Fibroblast of lung (primary cell): ENCODE measurements around the gene OR5L2. TPM values are rescaled to one million over a fixed set of nuclear protein-coding genes. Genes with fewer than 3 reads are reported as not detected.

ENCODE experiments used
- DNase-seq, 2 donors: peaks; one replicate each; pipeline versions ENCODE4 v3.0.0 to v3.0.0-alpha.2; 2010; ENCODE audit warnings: low read depth in 2 of 2
- H2AFZ ChIP-seq: 2 replicates; pipeline ENCODE4 v1.5.1; 2012; ENCODE audit warnings: low read length, control low read depth, inconsistent platforms
- H3K27ac ChIP-seq: 2 replicates; pipeline ENCODE4 v1.5.1; 2011; ENCODE audit warnings: low read length, control low read depth; ENCODE audit not compliant: insufficient read depth
- H3K27me3 ChIP-seq: 2 replicates; pipeline ENCODE4 v1.5.1; 2011; ENCODE audit warnings: mild to moderate bottlenecking, low read length; ENCODE audit not compliant: control insufficient read depth, insufficient read depth
- H3K36me3 ChIP-seq: 2 replicates; pipeline ENCODE4 v1.5.1; 2011; ENCODE audit warnings: low read length; ENCODE audit not compliant: control insufficient read depth, insufficient read depth
- H3K4me1 ChIP-seq: 2 replicates; pipeline ENCODE4 v1.5.1; 2011; ENCODE audit warnings: low read length; ENCODE audit not compliant: control insufficient read depth, insufficient read depth; ENCODE audit errors: extremely low read depth
- H3K4me2 ChIP-seq: 2 replicates; pipeline ENCODE4 v1.5.1; 2011; ENCODE audit warnings: low read length, control low read depth; ENCODE audit not compliant: insufficient read depth; ENCODE audit errors: extremely low read depth
- H3K4me3 ChIP-seq, 4 experiments: fragments of 200-600 bp in 1 of 4; sonication (generic) in 1 of 4; replicated peaks in 1 of 4; 2 replicates each; pipeline ENCODE4 v1.5.1; 2011 to 2016; ENCODE audit warnings: low read length in 4 of 4, low read depth in 3 of 4, mild to moderate bottlenecking in 3 of 4, control low read depth in 2 of 4, inconsistent platforms in 1 of 4, mixed read lengths in 1 of 4; ENCODE audit not compliant: insufficient read depth in 1 of 4; ENCODE audit errors: control extremely low read depth in 1 of 4
- H3K79me2 ChIP-seq: 2 replicates; pipeline ENCODE4 v1.5.1; 2012; ENCODE audit warnings: mild to moderate bottlenecking, low read length, inconsistent platforms; ENCODE audit not compliant: control insufficient read depth, insufficient read depth
- H3K9ac ChIP-seq: 2 replicates; pipeline ENCODE4 v1.5.1; 2011; ENCODE audit warnings: mild to moderate bottlenecking, low read length, control low read depth; ENCODE audit not compliant: insufficient read depth
- H3K9me3 ChIP-seq: 2 replicates; pipeline ENCODE4 v1.5.1; 2012; ENCODE audit warnings: low read depth, low read length; ENCODE audit not compliant: control insufficient read depth, insufficient read depth
- H4K20me1 ChIP-seq: 2 replicates; pipeline ENCODE4 v1.5.1; 2011; ENCODE audit warnings: low read length; ENCODE audit not compliant: control insufficient read depth, insufficient read depth; ENCODE audit errors: extremely low read depth
- EZH2 ChIP-seq: IDR thresholded peaks from 2 replicates; pipeline ENCODE4 v1.5.1; 2012; ENCODE audit warnings: low read length, control low read depth, mild to moderate bottlenecking; ENCODE audit errors: missing control alignments
- polyA minus RNA-seq: library from RNA; depleted of rRNA, polyadenylated mRNA; stranded (reverse); fragments of >200 nt; gene quantifications from 2 replicates; pipeline ENCODE4 v1.2.3, GENCODE V29; 2011; ENCODE audit warnings: low replicate concordance
- polyA plus RNA-seq, 2 donors: library from polyadenylated mRNA; depleted of rRNA in 1 of 2; stranded (reverse) in 1 of 2; unstranded in 1 of 2; fragments of >200 nt; gene quantifications; 2 replicates each; pipeline ENCODE4 v1.2.1, GENCODE V29; 2011 to 2012; ENCODE audit warnings: missing spikeins in 1 of 2
- total RNA-seq: library from RNA; depleted of rRNA; stranded (reverse); fragments of >200 nt; gene quantifications from 2 replicates; pipeline ENCODE4 v1.2.1, GENCODE V29; 2014
- TF ChIP-seq, protein P1 (sequence below), 2 donors: IDR thresholded peaks in 1 of 2; conservative IDR thresholded peaks in 1 of 2; 1 replicate in 1 of 2; 2 replicates in 1 of 2; pipeline ENCODE4 v1.5.1; 2011 to 2012; ENCODE audit warnings: low read length in 2 of 2, control low read depth in 1 of 2, inconsistent platforms in 1 of 2, low read depth in 1 of 2, mild to moderate bottlenecking in 1 of 2

The OR5L2 gene
- not detected in 2 replicates for total RNA-seq
- not detected in 2 replicates for polyA plus RNA-seq
- not detected in 2 replicates for polyA plus RNA-seq (2012)
- polyA minus RNA-seq, result not detected in 2 replicates

GRCh38 chr11:55826919-55827318, at the start of gene OR5L2:
TSS of gene OR5L2 (plus strand) at chr11:55827219. CDS start at chr11:55827219, 0 bp downstream.
- no peak for DNase-seq
- Histone ChIP-seq H3K4me3 (no peak within 1 kb of the TSS), H3K9me3 (no peaks in the 10 kb centered on the region), H3K9ac (no peak within 1 kb of the TSS), H3K79me2 (no peaks in the 10 kb centered on the region), H4K20me1 (no peaks in the 10 kb centered on the region), H3K27ac (no peak within 1 kb of the TSS), H3K27me3 (no peaks in the 10 kb centered on the region), H3K36me3 (no peaks in the 10 kb centered on the region), H2AFZ (no peak within 1 kb of the TSS), H3K4me2 (no peak within 1 kb of the TSS), H3K4me1 (no peaks in the 10 kb centered on the region)
- TF ChIP-seq, protein P1, sequence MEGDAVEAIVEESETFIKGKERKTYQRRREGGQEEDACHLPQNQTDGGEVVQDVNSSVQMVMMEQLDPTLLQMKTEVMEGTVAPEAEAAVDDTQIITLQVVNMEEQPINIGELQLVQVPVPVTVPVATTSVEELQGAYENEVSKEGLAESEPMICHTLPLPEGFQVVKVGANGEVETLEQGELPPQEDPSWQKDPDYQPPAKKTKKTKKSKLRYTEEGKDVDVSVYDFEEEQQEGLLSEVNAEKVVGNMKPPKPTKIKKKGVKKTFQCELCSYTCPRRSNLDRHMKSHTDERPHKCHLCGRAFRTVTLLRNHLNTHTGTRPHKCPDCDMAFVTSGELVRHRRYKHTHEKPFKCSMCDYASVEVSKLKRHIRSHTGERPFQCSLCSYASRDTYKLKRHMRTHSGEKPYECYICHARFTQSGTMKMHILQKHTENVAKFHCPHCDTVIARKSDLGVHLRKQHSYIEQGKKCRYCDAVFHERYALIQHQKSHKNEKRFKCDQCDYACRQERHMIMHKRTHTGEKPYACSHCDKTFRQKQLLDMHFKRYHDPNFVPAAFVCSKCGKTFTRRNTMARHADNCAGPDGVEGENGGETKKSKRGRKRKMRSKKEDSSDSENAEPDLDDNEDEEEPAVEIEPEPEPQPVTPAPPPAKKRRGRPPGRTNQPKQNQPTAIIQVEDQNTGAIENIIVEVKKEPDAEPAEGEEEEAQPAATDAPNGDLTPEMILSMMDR (conservative IDR thresholded peaks at IDR 0.05 in 1 of 2, IDR thresholded peaks at IDR 0.05 in 1 of 2; ENCODE audit: low read depth in 1 of 2, low read length in 2 of 2), result no peak
- TF ChIP-seq EZH2, result no peak

DNA sequence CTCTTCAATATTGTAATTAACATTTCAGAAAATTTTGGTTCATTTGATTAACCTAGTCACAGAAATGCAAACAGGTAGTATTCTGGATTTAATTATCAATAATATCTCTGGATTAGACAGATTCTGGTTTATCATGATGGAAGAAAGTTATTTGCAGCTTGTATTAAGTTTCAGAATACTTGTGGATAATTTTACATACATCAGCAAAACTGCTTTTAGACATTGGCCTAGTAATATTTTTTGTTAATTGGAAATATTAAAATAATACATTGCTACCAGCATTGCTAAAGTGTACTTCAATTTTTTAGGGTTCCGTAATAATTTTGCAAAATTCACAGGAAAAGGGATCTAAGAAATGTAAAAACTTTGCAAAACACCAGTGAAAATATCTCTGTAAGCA, 35.4 kb upstream of the OR5L2 start:
- no peak overlapping the region for H3K9ac ChIP-seq
- no peak overlapping the region for H3K27ac ChIP-seq
- H3K36me3 ChIP-seq, result no peaks in the 10 kb centered on the region
- H3K4me3 ChIP-seq, result no peak overlapping the region
- DNase-seq, result no peak
- no peaks in the 10 kb centered on the region for H3K4me1 ChIP-seq
- H3K79me2 ChIP-seq, result no peaks in the 10 kb centered on the region
- no peaks in the 10 kb centered on the region for H3K9me3 ChIP-seq
- H3K27me3 ChIP-seq, result no peaks in the 10 kb centered on the region
- no peaks in the 10 kb centered on the region for H4K20me1 ChIP-seq
- TF ChIP-seq, protein P1 (conservative IDR thresholded peaks at IDR 0.05 in 1 of 2, IDR thresholded peaks at IDR 0.05 in 1 of 2; ENCODE audit: low read depth in 1 of 2, low read length in 2 of 2), result no peak
- no peak for TF ChIP-seq EZH2
- H3K4me2 ChIP-seq, result no peak overlapping the region
- no peak overlapping the region for H2AFZ ChIP-seq

DNA sequence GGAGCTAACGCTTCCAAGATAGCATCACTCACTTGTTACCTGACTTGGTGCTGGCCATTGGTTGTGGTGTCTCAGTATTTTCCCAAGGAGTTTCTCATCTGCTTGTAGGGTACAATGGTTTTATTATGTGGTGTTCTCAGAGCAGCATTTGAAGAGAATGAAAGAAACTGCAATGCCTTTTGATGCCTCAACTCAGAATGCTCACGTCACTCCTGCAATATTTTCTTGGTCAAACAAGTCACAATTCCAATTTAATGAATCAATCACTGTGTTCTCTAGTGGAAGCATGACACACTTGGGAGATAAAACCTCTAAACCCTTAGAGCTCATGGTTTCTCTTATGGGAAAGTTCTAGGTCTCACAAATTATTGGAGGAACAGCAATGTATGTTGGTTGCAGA, 33.7 kb upstream of the OR5L2 start:
- TF ChIP-seq, protein P1 (conservative IDR thresholded peaks at IDR 0.05 in 1 of 2, IDR thresholded peaks at IDR 0.05 in 1 of 2; ENCODE audit: low read depth in 1 of 2, low read length in 2 of 2), result no peak
- no peak for TF ChIP-seq EZH2
- Histone ChIP-seq H3K36me3 (no peaks in the 10 kb centered on the region), H3K27me3 (no peaks in the 10 kb centered on the region), H4K20me1 (no peaks in the 10 kb centered on the region), H3K79me2 (no peaks in the 10 kb centered on the region), H3K4me2 (no peak overlapping the region), H2AFZ (no peak overlapping the region), H3K4me1 (no peaks in the 10 kb centered on the region), H3K27ac (no peak overlapping the region), H3K9ac (no peak overlapping the region), H3K4me3 (no peak overlapping the region), H3K9me3 (no peaks in the 10 kb centered on the region)
- no peak for DNase-seq
